ENCODE measurements around the gene UBE2S.
"Not testable (repeated sequence)": the region's sequence is repeated elsewhere in the genome, so short reads cannot be mapped to it uniquely, and the experiment has no call there.

The UBE2S gene

GRCh38 chr19:55419624-55420236 is 12.1 kb upstream of the UBE2S start:
- no peak for TF ChIP-seq FOXP2 (optimal IDR thresholded peaks at IDR 0.05; ENCODE audit: control extremely low read depth, extremely low read length, insufficient read depth)
- TF ChIP-seq POLR2AphosphoS5 (IDR thresholded peaks at IDR 0.05; ENCODE audit: borderline replicate concordance, low read depth, low read length), result no peak
- no peak for TF ChIP-seq EZH2 (IDR thresholded peaks at IDR 0.05)
- no peak overlapping the region for H3K9ac ChIP-seq (ENCODE audit: insufficient read length)
- DNase-seq (ENCODE audit: low read depth, low spot score), result no peak
- no peaks in the 10 kb centered on the region for H3K9me3 ChIP-seq (ENCODE audit: low read depth, low read length)
- H3K4me3 ChIP-seq, result no peak overlapping the region
- no peak overlapping the region for H3K27ac ChIP-seq
- H3K36me3 ChIP-seq (ENCODE audit: insufficient read depth, low read length), result no peaks in the 10 kb centered on the region

- no peak overlapping the region for H3K9ac ChIP-seq (ENCODE audit: insufficient read length)
- H3K36me3 ChIP-seq (ENCODE audit: insufficient read depth, low read length), result no peaks in the 10 kb centered on the region
- H3K9me3 ChIP-seq (ENCODE audit: low read depth, low read length), result no peaks in the 10 kb centered on the region
- no peak overlapping the region for H3K4me3 ChIP-seq
- DNase-seq (ENCODE audit: low read depth, low spot score), result no peak
- TF ChIP-seq FOXP2 (optimal IDR thresholded peaks at IDR 0.05; ENCODE audit: control extremely low read depth, extremely low read length, insufficient read depth) (no peak), EZH2 (IDR thresholded peaks at IDR 0.05) (no peak), POLR2AphosphoS5 (IDR thresholded peaks at IDR 0.05; ENCODE audit: borderline replicate concordance, low read depth, low read length) (no peak)
- no peak overlapping the region for H3K27ac ChIP-seq
Observed at GRCh38 chr19:55419103-55419502, 11.5 kb upstream of the UBE2S start.

GRCh38 chr19:55418185-55418584 is 10.6 kb upstream of the UBE2S start:
- no peak for TF ChIP-seq POLR2AphosphoS5 (IDR thresholded peaks at IDR 0.05; ENCODE audit: borderline replicate concordance, low read depth, low read length)
- TF ChIP-seq FOXP2 (optimal IDR thresholded peaks at IDR 0.05; ENCODE audit: control extremely low read depth, extremely low read length, insufficient read depth), result no peak
- TF ChIP-seq EZH2 (IDR thresholded peaks at IDR 0.05), result no peak
- Histone ChIP-seq H3K9me3 (ENCODE audit: low read depth, low read length) (no peaks in the 10 kb centered on the region), H3K27ac (no peak overlapping the region), H3K36me3 (ENCODE audit: insufficient read depth, low read length) (no peaks in the 10 kb centered on the region), H3K4me3 (no peak overlapping the region), H3K9ac (ENCODE audit: insufficient read length) (no peak overlapping the region)
- peak; percentile 73 for DNase-seq (ENCODE audit: low read depth, low spot score)

- no peak overlapping the region for H3K9ac ChIP-seq (ENCODE audit: insufficient read length)
- TF ChIP-seq FOXP2 (optimal IDR thresholded peaks at IDR 0.05; ENCODE audit: control extremely low read depth, extremely low read length, insufficient read depth) (no peak), EZH2 (IDR thresholded peaks at IDR 0.05) (no peak), POLR2AphosphoS5 (IDR thresholded peaks at IDR 0.05; ENCODE audit: borderline replicate concordance, low read depth, low read length) (no peak)
- no peak for DNase-seq (ENCODE audit: low read depth, low spot score)
Observed at GRCh38 chr19:55410168-55410567, 2.6 kb upstream of the UBE2S start.

GRCh38 chr19:55409179-55409578 is 1.6 kb upstream of the UBE2S start:
- not testable (repeated sequence) for H3K4me3 ChIP-seq; H3K9me3 ChIP-seq (ENCODE audit: low read depth, low read length); H3K9ac ChIP-seq (ENCODE audit: insufficient read length); DNase-seq (ENCODE audit: low read depth, low spot score)
- Histone ChIP-seq H3K27ac (peak overlapping the region; percentile 100; the same call in 1 of the 2 replicates), H3K36me3 (ENCODE audit: insufficient read depth, low read length) (peaks cover 23% of the 10 kb centered on the region)

More at GRCh38 chr19:55410168-55410567, 2.6 kb upstream of the UBE2S start:
- Histone ChIP-seq H3K27ac (no peak overlapping the region), H3K36me3 (ENCODE audit: insufficient read depth, low read length) (peaks cover 16% of the 10 kb centered on the region), H3K9me3 (ENCODE audit: low read depth, low read length) (no peaks in the 10 kb centered on the region), H3K4me3 (no peak overlapping the region)

GRCh38 chr19:55408533-55408872 is 915 bp upstream of the UBE2S start:
- Histone ChIP-seq H3K9ac (ENCODE audit: insufficient read length) (peak overlapping the region; percentile 72), H3K36me3 (ENCODE audit: insufficient read depth, low read length) (peaks cover 29% of the 10 kb centered on the region), H3K9me3 (ENCODE audit: low read depth, low read length) (no peaks in the 10 kb centered on the region), H3K4me3 (peak overlapping the region; percentile 55), H3K27ac (peak overlapping the region; percentile 100)
- TF ChIP-seq FOXP2 (optimal IDR thresholded peaks at IDR 0.05; ENCODE audit: control extremely low read depth, extremely low read length, insufficient read depth) (no peak), EZH2 (IDR thresholded peaks at IDR 0.05) (no peak), POLR2AphosphoS5 (IDR thresholded peaks at IDR 0.05; ENCODE audit: borderline replicate concordance, low read depth, low read length) (no peak)
- DNase-seq (ENCODE audit: low read depth, low spot score), result no peak

GRCh38 chr19:55407800-55408532 is 378 bp upstream of the UBE2S start:
- Histone ChIP-seq H3K27ac (peak overlapping the region; percentile 100), H3K9ac (ENCODE audit: insufficient read length) (peak overlapping the region; percentile 99), H3K4me3 (peak overlapping the region; percentile 97), H3K9me3 (ENCODE audit: low read depth, low read length) (no peaks in the 10 kb centered on the region), H3K36me3 (ENCODE audit: insufficient read depth, low read length) (peaks cover 34% of the 10 kb centered on the region)
- TF ChIP-seq FOXP2 (optimal IDR thresholded peaks at IDR 0.05; ENCODE audit: control extremely low read depth, extremely low read length, insufficient read depth) (no peak), POLR2AphosphoS5 (IDR thresholded peaks at IDR 0.05; ENCODE audit: borderline replicate concordance, low read depth, low read length) (no peak), EZH2 (IDR thresholded peaks at IDR 0.05) (no peak)
- peak; percentile 98 for DNase-seq (ENCODE audit: low read depth, low spot score)

GRCh38 chr19:55406826-55407549 is 600 bp downstream of the UBE2S start:
- TF ChIP-seq POLR2AphosphoS5 (IDR thresholded peaks at IDR 0.05; ENCODE audit: borderline replicate concordance, low read depth, low read length) (no peak), EZH2 (IDR thresholded peaks at IDR 0.05) (no peak), FOXP2 (optimal IDR thresholded peaks at IDR 0.05; ENCODE audit: control extremely low read depth, extremely low read length, insufficient read depth) (no peak)
- Histone ChIP-seq H3K9me3 (ENCODE audit: low read depth, low read length) (no peaks in the 10 kb centered on the region), H3K27ac (peak overlapping the region; percentile 100), H3K4me3 (peak overlapping the region; percentile 97), H3K36me3 (ENCODE audit: insufficient read depth, low read length) (peaks cover 44% of the 10 kb centered on the region), H3K9ac (ENCODE audit: insufficient read length) (peak overlapping the region; percentile 99)
- DNase-seq (ENCODE audit: low read depth, low spot score), result no peak
